K562 (cell line): ENCODE measurements around the gene RPL7L1. TPM values are rescaled to one million over a fixed set of nuclear protein-coding genes. Genes with fewer than 3 reads are reported as not detected.

ENCODE experiments used
- ATAC-seq: fragments of 200-7000 bp; cut with Tn5 transposase; 3 replicates; pipeline ENCODE4 v1.9.1; 2020; ENCODE audit warnings: moderate library complexity
- BruUV-seq: library from RNA; stranded (reverse); fragments of 400-500 nt; replicated peaks from 2 replicates; lab custom pipeline; 2021; lab: Mats Ljungman, UMichigan
- CTCF ChIA-PET: fragments of 300-600 bp; formaldehyde crosslinking; extraction: SDS; loops from one replicate; lab custom pipeline; 2021; ENCODE audit warnings: low intra/inter-chr PET ratio; lab: Yijun Ruan, JAX
- POLR2A ChIA-PET: fragments of 300-600, 350-650 bp; sonication (Branson Sonifier 250); formaldehyde crosslinking; extraction: SDS; loops from one replicate; lab custom pipeline; 2021; ENCODE audit warnings: antibody characterized with exemption, inconsistent platforms; lab: Yijun Ruan, JAX
- DNase-seq, 4 experiments: peaks; one replicate each; pipeline versions ENCODE4 v3.0.0 to v3.0.0-alpha.2; 2011 to 2018; ENCODE audit warnings: low spot score in 3 of 4, mixed read lengths in 3 of 4; ENCODE audit errors: extremely low read depth in 1 of 4
- FAIRE-seq: peaks from 2 replicates; lab custom pipeline; 2011; peaks lifted over from hg19 to GRCh38; lab: Jason Lieb, UNC
- H2AFZ ChIP-seq: 2 replicates; pipeline ENCODE4 v1.6.0; 2011; ENCODE audit warnings: low read depth, low read length, control low read depth, inconsistent platforms
- H3K27ac ChIP-seq: fragments of 200-600 bp; 3 replicates; pipeline ENCODE4 v1.8.0; 2011; ENCODE audit warnings: low read depth, mild to moderate bottlenecking, control low read depth, inconsistent platforms, low read length, moderate library complexity, mixed read lengths; ENCODE audit errors: extremely low read depth
- H3K27me3 ChIP-seq, 2 experiments: fragments of 300-600 bp in 1 of 2; 2 replicates in 1 of 2; 3 replicates in 1 of 2; pipeline versions ENCODE4 v1.6.0 to v1.8.0; 2011; ENCODE audit warnings: inconsistent platforms in 2 of 2, low read length in 2 of 2, mild to moderate bottlenecking in 1 of 2, mixed read lengths in 1 of 2, moderate library complexity in 1 of 2; ENCODE audit not compliant: control insufficient read depth in 2 of 2, insufficient read depth in 2 of 2
- H3K36me3 ChIP-seq: fragments of 300-600 bp; 3 replicates; pipeline ENCODE4 v1.8.0; 2011; ENCODE audit warnings: mild to moderate bottlenecking, low read length, inconsistent platforms; ENCODE audit not compliant: control insufficient read depth, insufficient read depth
- H3K4me1 ChIP-seq, 2 experiments: fragments of 200-600 bp in 1 of 2; replicated peaks in 1 of 2; 2 replicates in 1 of 2; 3 replicates in 1 of 2; pipeline versions ENCODE4 v1.5.1 to v1.8.0; 2011; ENCODE audit warnings: inconsistent platforms in 2 of 2, low read length in 2 of 2, mild to moderate bottlenecking in 1 of 2, mixed read lengths in 1 of 2, moderate library complexity in 1 of 2; ENCODE audit not compliant: control insufficient read depth in 2 of 2, insufficient read depth in 2 of 2
- H3K4me2 ChIP-seq: 2 replicates; pipeline ENCODE4 v1.6.1; 2011; ENCODE audit warnings: low read length, control low read depth, inconsistent platforms, mixed read lengths; ENCODE audit not compliant: insufficient read depth
- H3K4me3 ChIP-seq: fragments of 200-600 bp; sonication (generic), shearing (Covaris generic); 2 replicates; pipeline ENCODE4 v1.5.1; 2016; ENCODE audit warnings: control low read depth, inconsistent platforms
- H3K79me2 ChIP-seq: fragments of 200-600 bp; 3 replicates; pipeline ENCODE4 v1.8.0; 2011; ENCODE audit warnings: low read length, inconsistent platforms; ENCODE audit not compliant: control insufficient read depth, insufficient read depth
- H3K9ac ChIP-seq, 2 experiments: 2 replicates each; pipeline versions ENCODE4 v1.6.0 to v1.6.1; 2011; ENCODE audit warnings: low read depth in 2 of 2, low read length in 2 of 2, control low read depth in 1 of 2, inconsistent platforms in 1 of 2, mild to moderate bottlenecking in 1 of 2, mixed read lengths in 1 of 2; ENCODE audit not compliant: insufficient read depth in 1 of 2
- H3K9me1 ChIP-seq: one replicate; pipeline ENCODE4 v1.6.0; 2011; ENCODE audit warnings: inconsistent platforms, mild to moderate bottlenecking, low read length, moderate library complexity; ENCODE audit not compliant: control insufficient read depth, insufficient read depth
- H3K9me3 ChIP-seq: replicated peaks from 2 replicates; pipeline ENCODE4 v1.5.1; 2011; ENCODE audit warnings: low read depth, low read length, inconsistent platforms; ENCODE audit not compliant: control insufficient read depth, insufficient read depth
- H4K20me1 ChIP-seq: replicated peaks from 2 replicates; pipeline ENCODE4 v1.6.1; 2011; ENCODE audit warnings: low read length, inconsistent platforms, mixed read lengths; ENCODE audit not compliant: control insufficient read depth, insufficient read depth
- ADNP ChIP-seq: fragments of 200-800 bp; sonication (Bioruptor generic); IDR thresholded peaks from 2 replicates; pipeline ENCODE4 v1.6.1; 2016; ENCODE audit warnings: missing genetic modification characterization, missing compliant biosample characterization
- ATF7 ChIP-seq: fragments of 450-650 bp; IDR thresholded peaks from 2 replicates; pipeline ENCODE4 v1.7.1; 2014; ENCODE audit warnings: mild to moderate bottlenecking, moderate library complexity
- JUN ChIP-seq, 2 experiments: sonication (generic) in 1 of 2; formaldehyde crosslinking in 1 of 2; IDR thresholded peaks; 2 replicates each; pipeline versions ENCODE4 v1.6.1 to v1.8.0; 2012 to 2022; ENCODE audit warnings: borderline replicate concordance in 2 of 2, mild to moderate bottlenecking in 2 of 2, improper control_type of control experiment in 1 of 2, low read depth in 1 of 2, low read length in 1 of 2, missing genetic modification reagents in 1 of 2
- NONO ChIP-seq, 2 experiments: fragments of 200-400 bp in 1 of 2; fragments of 450-650 bp in 1 of 2; formaldehyde crosslinking in 1 of 2; IDR thresholded peaks; 2 replicates each; pipeline ENCODE4 v1.6.1; 2017; ENCODE audit warnings: low read depth in 2 of 2, mild to moderate bottlenecking in 2 of 2, moderate library complexity in 2 of 2, low read length in 1 of 2
- POLR3A ChIP-seq: IDR thresholded peaks from 2 replicates; pipeline ENCODE4 v1.6.1; 2011; ENCODE audit warnings: borderline replicate concordance, mild to moderate bottlenecking, moderate library complexity; ENCODE audit not compliant: insufficient read length, insufficient read depth; ENCODE audit errors: extremely low read depth
- THRAP3 ChIP-seq: fragments of 450-650 bp; IDR thresholded peaks from 2 replicates; pipeline ENCODE4 v1.6.1; 2016; ENCODE audit warnings: mild to moderate bottlenecking, inconsistent platforms, borderline replicate concordance
- ZNF589 ChIP-seq: fragments of 200-800 bp; sonication (Bioruptor generic); IDR thresholded peaks from 2 replicates; pipeline ENCODE4 v1.6.1; 2016; ENCODE audit warnings: low read depth, missing genetic modification characterization, missing compliant biosample characterization
- WGBS: fragments of 100-300 bp; shearing (Covaris generic); methylation state at CpG from one replicate; pipeline ENCODE4 v1.1.6; 2016; ENCODE audit warnings: low coverage, mixed read lengths; ENCODE audit not compliant: insufficient coverage; ENCODE audit errors: missing lambda C conversion rate; 5-methylcytosine and 5-hydroxymethylcytosine counted together
- in situ Hi-C: fragments of 300-500 bp; cut with MboI; formaldehyde crosslinking; loops from 4 replicates; pipeline ENCODE4 v1.15.0; 2018; ENCODE audit warnings: inconsistent platforms, mixed read lengths
- intact Hi-C: fragments of 100-400 bp; cut with micrococcal nuclease; formaldehyde crosslinking; loops from 2 replicates; pipeline ENCODE4 v1.14.2; 2022
- polyA plus RNA-seq, 8 experiments: library from polyadenylated mRNA; depleted of rRNA in 4 of 8; stranded (reverse) in 5 of 8; unstranded in 3 of 8; fragments of >200 nt; fragmentation: Nextera tagmentation in 2 of 8; fragmentation: Illumina TruSeq in 1 of 8; extraction: Ambion mirVana in 2 of 8; extraction: Trizol in 1 of 8; gene quantifications; 2 replicates each; pipeline versions ENCODE4 v1.2.1 to v1.2.3, GENCODE V29; 2011 to 2014; ENCODE audit warnings: inconsistent platforms in 1 of 8, missing spikeins in 1 of 8
- total RNA-seq, 7 experiments: library from RNA; depleted of rRNA in 6 of 7; stranded (reverse); fragments of >200 nt in 6 of 7; fragmentation: Illumina TruSeq in 2 of 7; extraction: Trizol in 2 of 7; gene quantifications; 2 replicates each; pipeline versions ENCODE4 v1.2.1 to v1.2.3, GENCODE V29; 2011 to 2021; ENCODE audit warnings: low replicate concordance in 1 of 7

RPL7L1 gene
- total and polyA plus RNA-seq, 9 of the 15 experiments (the other 6 are each of a cell fraction or from before 2014, with no cell fraction given): 129 to 259 (median 164) TPM

- CTCF ChIA-PET: no interaction called here
- peak in 1 of 4 experiments; percentile 9 for DNase-seq
- H3K36me3 ChIP-seq: no peaks in the 10 kb centered on the region
- H3K9ac ChIP-seq: no peak overlapping the region
- no peak overlapping the region for H3K4me2 ChIP-seq
- no peak for TF ChIP-seq ZNF589 (CRISPR knock-in tag)
- TF ChIP-seq THRAP3: no peak
- peak; percentile 32; the same call in 1 of the 2 replicates for TF ChIP-seq ATF7
- TF ChIP-seq POLR3A: no peak
- no peak for TF ChIP-seq ADNP (tag)
- no peak for TF ChIP-seq NONO (IDR thresholded peaks at IDR 0.05; ENCODE audit: low read depth in 2 of 2, low read length in 1 of 2)
- TF ChIP-seq JUN (IDR thresholded peaks at IDR 0.05; ENCODE audit: borderline replicate concordance, low read depth, low read length): no peak
- no peak for TF ChIP-seq JUN (CRISPR knock-in tag; IDR thresholded peaks at IDR 0.05; ENCODE audit: borderline replicate concordance)
- TF ChIP-seq, all 486 proteins: peak for 1
- no peaks in the 10 kb centered on the region for H3K79me2 ChIP-seq
- no peak overlapping the region for H3K27ac ChIP-seq
- H3K4me1 ChIP-seq: peaks cover 0 to 9% of the 10 kb centered on the region in 2 experiments; a peak in 2 of 5 replicates
- H3K27me3 ChIP-seq: no peaks in the 10 kb centered on the region
- POLR2A ChIA-PET: interaction anchor here (0.6 to 2.4 kb wide), 5 partner anchors 10 to 139 kb away, joined by 3 to 7 read pairs (median 4); partner anchors contain the start of genes CNPY3 and PPP2R5D
- ATAC-seq (peak; percentile 37), FAIRE-seq (no peak)
- intact Hi-C loops (no loop called here), in situ Hi-C loops (no loop called here)
- no TSS peak for BruUV-seq
- no peaks in the 10 kb centered on the region for H4K20me1 ChIP-seq
- no peak overlapping the region for H3K4me3 ChIP-seq
- 30% methylated on average over 1 of the region's 1 CpG for WGBS
- H2AFZ ChIP-seq: no peak overlapping the region
- no peaks in the 10 kb centered on the region for H3K9me3 ChIP-seq
- no peaks in the 10 kb centered on the region for H3K9me1 ChIP-seq
Measured at GRCh38 chr6:42916288-42916687, 36.9 kb downstream of the RPL7L1 start.
